Measurements from ENCODE around the gene ST3GAL4.

DNA sequence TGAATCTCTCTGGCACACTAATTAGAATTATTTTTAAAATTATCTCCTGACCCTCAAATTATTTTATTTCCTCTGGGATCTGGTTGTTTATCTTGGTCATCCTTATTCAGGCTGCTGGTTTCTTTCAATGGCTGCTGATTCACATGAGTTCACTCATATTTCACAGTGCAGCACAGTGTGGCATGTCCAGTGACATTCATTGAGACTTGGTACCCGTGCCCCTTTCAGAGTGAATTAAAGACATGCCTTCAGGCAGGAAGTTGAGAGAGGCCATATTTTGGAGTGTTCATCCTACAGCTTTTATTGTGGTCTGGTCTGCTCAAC is 38.1 kb upstream of the ST3GAL4 start:
- no peak for TF ChIP-seq CTCF (IDR thresholded peaks at IDR 0.05)
- TF ChIP-seq POLR2A (IDR thresholded peaks at IDR 0.05), result no peak

All from right lobe of liver (tissue), 4 donors.